HEK293 (cell line): Measurements from ENCODE around the gene PTP4A1.

Experiments
- CTCF ChIP-seq: fragments of 450-650 bp; formaldehyde crosslinking; IDR thresholded peaks from 2 replicates; pipeline ENCODE4 v1.5.1; 2016; ENCODE audit warnings: missing biosample characterization, missing genetic modification characterization
- MZF1 ChIP-seq: fragments of 450-650 bp; formaldehyde crosslinking; IDR thresholded peaks from 2 replicates; pipeline ENCODE4 v1.5.1; 2017; ENCODE audit warnings: missing biosample characterization, missing genetic modification characterization, borderline replicate concordance
- SCRT1 ChIP-seq: fragments of 450-650 bp; formaldehyde crosslinking; IDR thresholded peaks from 2 replicates; pipeline ENCODE4 v1.5.1; 2016; ENCODE audit warnings: missing biosample characterization, missing genetic modification characterization, borderline replicate concordance
- ZNF670 ChIP-seq: fragments of 450-650 bp; formaldehyde crosslinking; IDR thresholded peaks from 2 replicates; pipeline ENCODE4 v1.5.1; 2016; ENCODE audit warnings: missing biosample characterization, missing genetic modification characterization, low read depth

- TF ChIP-seq CTCF (tag by site-specific recombination) = no peak
- TF ChIP-seq SCRT1 (tag by site-specific recombination) = no peak
- TF ChIP-seq ZNF670 = no peak
- no peak for TF ChIP-seq MZF1
Measured at GRCh38 chr6:63523630-63524029, 48.6 kb upstream of the PTP4A1 start.
